HepG2 (cell line): Measurements from ENCODE around the gene MAP3K8. TPM values are rescaled to one million over a fixed set of nuclear protein-coding genes. Genes with fewer than 3 reads are reported as not detected.
A peak's percentile ranks its signal among the peaks of the same experiment; 100 is the strongest.

Experiments
- BHLHE40 ChIP-seq: IDR thresholded peaks from 2 replicates; pipeline ENCODE4 v1.6.1; 2011; ENCODE audit warnings: low read length, improper control_type of control experiment
- BORCS8-MEF2B ChIP-seq: sonication (generic); formaldehyde crosslinking; IDR thresholded peaks from 2 replicates; pipeline ENCODE4 v1.8.0; 2022; ENCODE audit warnings: mild to moderate bottlenecking, missing genetic modification reagents
- ERF ChIP-seq: IDR thresholded peaks from 2 replicates; pipeline ENCODE4 v1.6.1; 2018; ENCODE audit warnings: missing biosample characterization, missing genetic modification reagents
- HDAC6 ChIP-seq: fragments of 200-600 bp; sonication (generic); IDR thresholded peaks from 2 replicates; pipeline ENCODE4 v1.7.0; 2017; ENCODE audit warnings: mild to moderate bottlenecking, antibody characterized with exemption, low read length, low read depth
- HMG20A ChIP-seq: IDR thresholded peaks from 2 replicates; pipeline ENCODE4 v1.6.1; 2016; ENCODE audit warnings: borderline replicate concordance
- MBD4 ChIP-seq: IDR thresholded peaks from 2 replicates; pipeline ENCODE4 v1.6.1; 2012; ENCODE audit warnings: low read length, inconsistent platforms, borderline replicate concordance
- MEF2D ChIP-seq: sonication (generic); formaldehyde crosslinking; IDR thresholded peaks from 2 replicates; pipeline ENCODE4 v1.5.1; 2020; ENCODE audit warnings: mild to moderate bottlenecking, missing genetic modification reagents
- NCOR1 ChIP-seq: fragments of 200-600 bp; sonication (generic); IDR thresholded peaks from 2 replicates; pipeline ENCODE4 v1.7.0; 2017; ENCODE audit warnings: antibody characterized with exemption, low read length, borderline replicate concordance
- NFIC ChIP-seq: IDR thresholded peaks from 2 replicates; pipeline ENCODE4 v1.6.1; 2012; ENCODE audit warnings: mild to moderate bottlenecking, low read length, inconsistent platforms
- PRPF4 ChIP-seq: fragments of 200-400 bp; formaldehyde crosslinking; IDR thresholded peaks from 2 replicates; pipeline ENCODE4 v1.6.1; 2016; ENCODE audit warnings: low read length, low read depth; ENCODE audit not compliant: poor library complexity, severe bottlenecking
- TBX2 ChIP-seq: sonication (generic); formaldehyde crosslinking; IDR thresholded peaks from 2 replicates; pipeline ENCODE4 v1.5.0; 2020; ENCODE audit warnings: missing genetic modification reagents, mild to moderate bottlenecking, borderline replicate concordance
- TGIF2 ChIP-seq: IDR thresholded peaks from 2 replicates; pipeline ENCODE4 v1.6.1; 2016; ENCODE audit warnings: control low read depth, missing compliant biosample characterization
- TMF1 ChIP-seq: sonication (generic); formaldehyde crosslinking; IDR thresholded peaks from 2 replicates; pipeline ENCODE4 v1.8.1; 2022; ENCODE audit warnings: low read depth, missing genetic modification reagents
- ZIK1 ChIP-seq: sonication (generic); formaldehyde crosslinking; IDR thresholded peaks from 2 replicates; pipeline ENCODE4 v1.5.0; 2020; ENCODE audit warnings: mild to moderate bottlenecking, low read depth, missing genetic modification reagents, borderline replicate concordance
- ZNF616 ChIP-seq: sonication (generic); formaldehyde crosslinking; IDR thresholded peaks from 2 replicates; pipeline ENCODE4 v1.5.0; 2020; ENCODE audit warnings: low read depth, mild to moderate bottlenecking, missing genetic modification reagents
- ZNF629 ChIP-seq: sonication (generic); formaldehyde crosslinking; conservative IDR thresholded peaks from 2 replicates; pipeline ENCODE4 v1.5.0; 2020; ENCODE audit warnings: missing genetic modification reagents
- ZNF782 ChIP-seq: sonication (generic); formaldehyde crosslinking; IDR thresholded peaks from 2 replicates; pipeline ENCODE4 v1.4.0; 2020; ENCODE audit warnings: missing genetic modification reagents, mild to moderate bottlenecking, borderline replicate concordance
- polyA plus RNA-seq, 8 experiments: library from polyadenylated mRNA; depleted of rRNA in 3 of 8; stranded (reverse) in 7 of 8; unstranded in 1 of 8; fragments of >200 nt; fragmentation: Illumina TruSeq in 4 of 8; extraction: Trizol in 4 of 8; gene quantifications; 2 replicates each; pipeline versions ENCODE4 v1.2.1 to v1.2.3, GENCODE V29; 2011 to 2016; ENCODE audit warnings: low read depth in 4 of 8, missing spikeins in 1 of 8, mixed read lengths in 1 of 8; ENCODE audit not compliant: insufficient read depth in 1 of 8
- total RNA-seq, 5 experiments: library from RNA; depleted of rRNA; stranded (reverse); fragments of >200 nt; fragmentation: Illumina TruSeq; extraction: Trizol; gene quantifications; 2 replicates each; pipeline ENCODE4 v1.2.3, GENCODE V29; 2016; ENCODE audit warnings: low read depth in 1 of 5
- TF ChIP-seq, protein P1 (sequence below): sonication (generic); formaldehyde crosslinking; IDR thresholded peaks from 2 replicates; pipeline ENCODE4 v1.4.0; 2020; ENCODE audit warnings: missing genetic modification reagents, borderline replicate concordance
- TF ChIP-seq, protein P2 (sequence below): sonication (generic); formaldehyde crosslinking; conservative IDR thresholded peaks from 2 replicates; pipeline ENCODE4 v1.8.0; 2022; ENCODE audit warnings: low read depth, missing genetic modification reagents
- TF ChIP-seq, protein P3 (sequence below): sonication (generic); formaldehyde crosslinking; IDR thresholded peaks from 2 replicates; pipeline ENCODE4; 2020; ENCODE audit warnings: missing genetic modification reagents, mild to moderate bottlenecking, borderline replicate concordance

MAP3K8 gene
- total and polyA plus RNA-seq, 2 of the 13 experiments (the other 11 are each of a cell fraction or from before 2014, with no cell fraction given): 19.3 to 37.9 TPM

DNA sequence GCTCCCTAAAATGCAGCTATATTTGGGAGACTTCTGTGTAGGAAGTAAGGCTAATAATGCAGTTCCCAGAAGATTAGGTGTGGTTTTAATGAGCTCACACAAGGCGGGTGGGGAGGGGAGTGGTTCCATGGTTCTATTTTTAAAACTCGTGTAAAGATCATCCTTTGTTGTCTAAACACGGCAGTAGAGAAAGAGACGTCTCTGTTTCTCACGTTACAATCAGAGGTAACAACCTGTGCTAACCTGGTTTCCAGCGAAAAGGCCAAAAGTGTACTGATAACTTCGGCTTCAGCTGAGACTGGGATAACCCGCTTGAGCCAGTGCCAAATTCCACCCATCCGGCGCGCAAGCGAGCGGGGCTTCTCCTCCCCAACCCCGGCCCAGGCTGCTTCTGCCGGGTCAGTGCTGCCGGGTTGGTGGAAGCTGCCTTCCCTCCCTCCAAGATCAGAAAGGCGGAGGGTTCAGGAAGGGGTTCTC is 2.5 kb upstream of the MAP3K8 start (continued):
- TF ChIP-seq, protein P1, sequence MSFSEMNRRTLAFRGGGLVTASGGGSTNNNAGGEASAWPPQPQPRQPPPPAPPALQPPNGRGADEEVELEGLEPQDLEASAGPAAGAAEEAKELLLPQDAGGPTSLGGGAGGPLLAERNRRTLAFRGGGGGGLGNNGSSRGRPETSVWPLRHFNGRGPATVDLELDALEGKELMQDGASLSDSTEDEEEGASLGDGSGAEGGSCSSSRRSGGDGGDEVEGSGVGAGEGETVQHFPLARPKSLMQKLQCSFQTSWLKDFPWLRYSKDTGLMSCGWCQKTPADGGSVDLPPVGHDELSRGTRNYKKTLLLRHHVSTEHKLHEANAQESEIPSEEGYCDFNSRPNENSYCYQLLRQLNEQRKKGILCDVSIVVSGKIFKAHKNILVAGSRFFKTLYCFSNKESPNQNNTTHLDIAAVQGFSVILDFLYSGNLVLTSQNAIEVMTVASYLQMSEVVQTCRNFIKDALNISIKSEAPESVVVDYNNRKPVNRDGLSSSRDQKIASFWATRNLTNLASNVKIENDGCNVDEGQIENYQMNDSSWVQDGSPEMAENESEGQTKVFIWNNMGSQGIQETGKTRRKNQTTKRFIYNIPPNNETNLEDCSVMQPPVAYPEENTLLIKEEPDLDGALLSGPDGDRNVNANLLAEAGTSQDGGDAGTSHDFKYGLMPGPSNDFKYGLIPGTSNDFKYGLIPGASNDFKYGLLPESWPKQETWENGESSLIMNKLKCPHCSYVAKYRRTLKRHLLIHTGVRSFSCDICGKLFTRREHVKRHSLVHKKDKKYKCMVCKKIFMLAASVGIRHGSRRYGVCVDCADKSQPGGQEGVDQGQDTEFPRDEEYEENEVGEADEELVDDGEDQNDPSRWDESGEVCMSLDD (CRISPR knock-in tag): no peak
- TF ChIP-seq MBD4 (no peak), TBX2 (CRISPR knock-in tag) (0 out of 2 replicates have a peak, but pooled peaks have one; percentile 21), PRPF4 (no peak), ZNF629 (CRISPR knock-in tag) (no peak), NFIC (no peak), BORCS8-MEF2B (CRISPR knock-in tag) (no peak), TGIF2 (CRISPR knock-in tag) (peak; percentile 42; the same call in 1 of the 2 replicates), TMF1 (no peak), HDAC6 (no peak), HMG20A (CRISPR knock-in tag) (no peak), MEF2D (CRISPR knock-in tag) (peak; percentile 52; the same call in 1 of the 2 replicates), ZNF616 (no peak), BHLHE40 (no peak), NCOR1 (no peak), ZIK1 (no peak), ERF (CRISPR knock-in tag) (no peak), ZNF782 (no peak)
- TF ChIP-seq, protein P2, sequence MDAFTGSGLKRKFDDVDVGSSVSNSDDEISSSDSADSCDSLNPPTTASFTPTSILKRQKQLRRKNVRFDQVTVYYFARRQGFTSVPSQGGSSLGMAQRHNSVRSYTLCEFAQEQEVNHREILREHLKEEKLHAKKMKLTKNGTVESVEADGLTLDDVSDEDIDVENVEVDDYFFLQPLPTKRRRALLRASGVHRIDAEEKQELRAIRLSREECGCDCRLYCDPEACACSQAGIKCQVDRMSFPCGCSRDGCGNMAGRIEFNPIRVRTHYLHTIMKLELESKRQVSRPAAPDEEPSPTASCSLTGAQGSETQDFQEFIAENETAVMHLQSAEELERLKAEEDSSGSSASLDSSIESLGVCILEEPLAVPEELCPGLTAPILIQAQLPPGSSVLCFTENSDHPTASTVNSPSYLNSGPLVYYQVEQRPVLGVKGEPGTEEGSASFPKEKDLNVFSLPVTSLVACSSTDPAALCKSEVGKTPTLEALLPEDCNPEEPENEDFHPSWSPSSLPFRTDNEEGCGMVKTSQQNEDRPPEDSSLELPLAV (CRISPR knock-in tag): no peak
- TF ChIP-seq, protein P3, sequence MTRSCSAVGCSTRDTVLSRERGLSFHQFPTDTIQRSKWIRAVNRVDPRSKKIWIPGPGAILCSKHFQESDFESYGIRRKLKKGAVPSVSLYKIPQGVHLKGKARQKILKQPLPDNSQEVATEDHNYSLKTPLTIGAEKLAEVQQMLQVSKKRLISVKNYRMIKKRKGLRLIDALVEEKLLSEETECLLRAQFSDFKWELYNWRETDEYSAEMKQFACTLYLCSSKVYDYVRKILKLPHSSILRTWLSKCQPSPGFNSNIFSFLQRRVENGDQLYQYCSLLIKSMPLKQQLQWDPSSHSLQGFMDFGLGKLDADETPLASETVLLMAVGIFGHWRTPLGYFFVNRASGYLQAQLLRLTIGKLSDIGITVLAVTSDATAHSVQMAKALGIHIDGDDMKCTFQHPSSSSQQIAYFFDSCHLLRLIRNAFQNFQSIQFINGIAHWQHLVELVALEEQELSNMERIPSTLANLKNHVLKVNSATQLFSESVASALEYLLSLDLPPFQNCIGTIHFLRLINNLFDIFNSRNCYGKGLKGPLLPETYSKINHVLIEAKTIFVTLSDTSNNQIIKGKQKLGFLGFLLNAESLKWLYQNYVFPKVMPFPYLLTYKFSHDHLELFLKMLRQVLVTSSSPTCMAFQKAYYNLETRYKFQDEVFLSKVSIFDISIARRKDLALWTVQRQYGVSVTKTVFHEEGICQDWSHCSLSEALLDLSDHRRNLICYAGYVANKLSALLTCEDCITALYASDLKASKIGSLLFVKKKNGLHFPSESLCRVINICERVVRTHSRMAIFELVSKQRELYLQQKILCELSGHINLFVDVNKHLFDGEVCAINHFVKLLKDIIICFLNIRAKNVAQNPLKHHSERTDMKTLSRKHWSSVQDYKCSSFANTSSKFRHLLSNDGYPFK (CRISPR knock-in tag): no peak
